ENCODE results near the gene RERGL.
A peak's percentile ranks its signal among the peaks of the same experiment; 100 is the strongest.
"Not testable (repeated sequence)": the region's sequence is repeated elsewhere in the genome, so short reads cannot be mapped to it uniquely, and the experiment has no call there.

Gene RERGL

GRCh38 chr12:18090093-18090492 lies at the start of gene RERGL:
RERGL (minus strand) TSS chr12:18090193; CDS start chr12:18090140, 53 bp downstream.
- no peak for DNase-seq

GRCh38 chr12:18139254-18139653 lies 49.3 kb upstream of the RERGL start:
- no peak for DNase-seq

- DNase-seq, result no peak
Observed at GRCh38 chr12:18135509-18135908, 45.5 kb upstream of the RERGL start.

GRCh38 chr12:18135086-18135485 lies 45.1 kb upstream of the RERGL start:
- no peak for DNase-seq

- DNase-seq, result no peak
Observed at GRCh38 chr12:18130851-18131250, 40.9 kb upstream of the RERGL start.

- no peak for DNase-seq
Observed at GRCh38 chr12:18123707-18124106, 33.7 kb upstream of the RERGL start.

- no peak for DNase-seq
Observed at GRCh38 chr12:18120899-18121298, 30.9 kb upstream of the RERGL start.

- DNase-seq, result no peak
Observed at GRCh38 chr12:18108611-18109010, 18.6 kb upstream of the RERGL start.

GRCh38 chr12:18103624-18104023 lies 13.6 kb upstream of the RERGL start:
- DNase-seq, result no peak

GRCh38 chr12:18101043-18101442 lies 11.1 kb upstream of the RERGL start:
- no peak for DNase-seq

GRCh38 chr12:18084080-18084479 lies 5.9 kb downstream of the RERGL start:
- no peak for DNase-seq

- no peak for DNase-seq
Observed at GRCh38 chr12:18079541-18080246, 10.3 kb downstream of the RERGL start.

- DNase-seq, result no peak
Observed at GRCh38 chr12:18074001-18074400, 16.0 kb downstream of the RERGL start.

GRCh38 chr12:18072723-18073122 lies 17.3 kb downstream of the RERGL start:
- DNase-seq, result no peak

GRCh38 chr12:18071336-18071735 lies 18.7 kb downstream of the RERGL start:
- DNase-seq, result peak; percentile 78

- no peak for DNase-seq
Observed at GRCh38 chr12:18068355-18068754, 21.6 kb downstream of the RERGL start.

- DNase-seq, result no peak
Observed at GRCh38 chr12:18066666-18067065, 23.3 kb downstream of the RERGL start.

GRCh38 chr12:18062867-18063266 lies 27.1 kb downstream of the RERGL start:
- not testable (repeated sequence) for DNase-seq

- DNase-seq, result no peak
Observed at GRCh38 chr12:18057051-18057450, 32.9 kb downstream of the RERGL start.

- no peak for DNase-seq
Observed at GRCh38 chr12:18054925-18055619, 34.9 kb downstream of the RERGL start.

- no peak for DNase-seq
Observed at GRCh38 chr12:18045446-18045992, 44.5 kb downstream of the RERGL start.

GRCh38 chr12:18040060-18040742 lies 49.8 kb downstream of the RERGL start:
- not testable (repeated sequence) for DNase-seq

Measured in NCI-H2227 treated with DMSO at 0.1 percent for 48 hours (cell line).